ENCODE data around the gene CREB5.

CREB5 gene

DNA sequence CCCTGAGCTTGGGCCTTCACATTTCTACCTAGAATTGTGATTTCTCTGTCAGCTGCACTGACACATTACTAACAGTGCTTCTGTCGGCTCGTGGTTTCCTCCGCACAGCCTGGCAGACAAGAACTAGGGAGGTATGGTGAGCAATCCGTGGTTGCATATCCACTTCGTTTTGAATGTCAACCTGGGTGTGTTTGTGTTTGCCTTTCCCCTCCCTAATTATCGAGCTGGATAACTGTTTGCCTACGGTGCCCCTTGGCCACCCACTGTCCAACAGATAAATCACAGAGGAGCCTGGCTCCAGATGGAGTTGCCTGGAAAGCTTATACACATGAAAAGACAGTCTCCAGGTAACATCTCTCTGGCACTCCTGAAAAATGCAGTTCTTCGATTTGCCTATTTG, 317.0 kb downstream of the CREB5 start:
- TF ChIP-seq FOXP2 (optimal IDR thresholded peaks at IDR 0.05; ENCODE audit: borderline replicate concordance, extremely low read depth, extremely low read length, insufficient read depth) = no peak
- TF ChIP-seq, protein P1, sequence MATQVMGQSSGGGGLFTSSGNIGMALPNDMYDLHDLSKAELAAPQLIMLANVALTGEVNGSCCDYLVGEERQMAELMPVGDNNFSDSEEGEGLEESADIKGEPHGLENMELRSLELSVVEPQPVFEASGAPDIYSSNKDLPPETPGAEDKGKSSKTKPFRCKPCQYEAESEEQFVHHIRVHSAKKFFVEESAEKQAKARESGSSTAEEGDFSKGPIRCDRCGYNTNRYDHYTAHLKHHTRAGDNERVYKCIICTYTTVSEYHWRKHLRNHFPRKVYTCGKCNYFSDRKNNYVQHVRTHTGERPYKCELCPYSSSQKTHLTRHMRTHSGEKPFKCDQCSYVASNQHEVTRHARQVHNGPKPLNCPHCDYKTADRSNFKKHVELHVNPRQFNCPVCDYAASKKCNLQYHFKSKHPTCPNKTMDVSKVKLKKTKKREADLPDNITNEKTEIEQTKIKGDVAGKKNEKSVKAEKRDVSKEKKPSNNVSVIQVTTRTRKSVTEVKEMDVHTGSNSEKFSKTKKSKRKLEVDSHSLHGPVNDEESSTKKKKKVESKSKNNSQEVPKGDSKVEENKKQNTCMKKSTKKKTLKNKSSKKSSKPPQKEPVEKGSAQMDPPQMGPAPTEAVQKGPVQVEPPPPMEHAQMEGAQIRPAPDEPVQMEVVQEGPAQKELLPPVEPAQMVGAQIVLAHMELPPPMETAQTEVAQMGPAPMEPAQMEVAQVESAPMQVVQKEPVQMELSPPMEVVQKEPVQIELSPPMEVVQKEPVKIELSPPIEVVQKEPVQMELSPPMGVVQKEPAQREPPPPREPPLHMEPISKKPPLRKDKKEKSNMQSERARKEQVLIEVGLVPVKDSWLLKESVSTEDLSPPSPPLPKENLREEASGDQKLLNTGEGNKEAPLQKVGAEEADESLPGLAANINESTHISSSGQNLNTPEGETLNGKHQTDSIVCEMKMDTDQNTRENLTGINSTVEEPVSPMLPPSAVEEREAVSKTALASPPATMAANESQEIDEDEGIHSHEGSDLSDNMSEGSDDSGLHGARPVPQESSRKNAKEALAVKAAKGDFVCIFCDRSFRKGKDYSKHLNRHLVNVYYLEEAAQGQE (IDR thresholded peaks at IDR 0.05; ENCODE audit: insufficient read depth in 1 of 2, low read depth in 2 of 2, low read length in 2 of 2) = no peak
- no peak for TF ChIP-seq SIN3A (IDR thresholded peaks at IDR 0.05; ENCODE audit: borderline replicate concordance, insufficient read depth, low read length)
- TF ChIP-seq TAF1 (IDR thresholded peaks at IDR 0.05; ENCODE audit: borderline replicate concordance, insufficient read depth, low read length) = no peak
- no peak for TF ChIP-seq POLR2AphosphoS5 (IDR thresholded peaks at IDR 0.05; ENCODE audit: low read depth, low read length)

DNA sequence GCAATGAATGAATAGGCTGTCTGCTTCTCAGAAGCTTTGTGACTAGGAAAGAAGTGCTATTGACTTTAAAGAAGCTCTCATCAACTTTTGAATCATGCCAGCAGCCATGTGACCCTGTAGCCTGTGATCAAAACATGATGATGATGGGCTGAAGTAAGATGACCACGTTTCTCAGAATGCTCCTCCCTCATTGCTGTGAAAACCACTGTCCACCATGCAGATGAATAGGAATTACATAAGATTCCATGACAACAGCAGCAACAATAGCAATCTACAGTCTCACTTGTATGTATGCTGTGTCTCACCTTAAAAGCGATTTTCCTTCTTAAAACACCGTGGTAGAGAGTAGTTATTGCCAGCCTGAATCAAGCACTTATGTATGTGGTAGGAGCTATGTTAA, 317.4 kb downstream of the CREB5 start:
- TF ChIP-seq FOXP2 (optimal IDR thresholded peaks at IDR 0.05; ENCODE audit: borderline replicate concordance, extremely low read depth, extremely low read length, insufficient read depth) (no peak), TAF1 (IDR thresholded peaks at IDR 0.05; ENCODE audit: borderline replicate concordance, insufficient read depth, low read length) (no peak), SIN3A (IDR thresholded peaks at IDR 0.05; ENCODE audit: borderline replicate concordance, insufficient read depth, low read length) (no peak), POLR2AphosphoS5 (IDR thresholded peaks at IDR 0.05; ENCODE audit: low read depth, low read length) (no peak)
- TF ChIP-seq, protein P1 (IDR thresholded peaks at IDR 0.05; ENCODE audit: insufficient read depth in 1 of 2, low read depth in 2 of 2, low read length in 2 of 2) = no peak

DNA sequence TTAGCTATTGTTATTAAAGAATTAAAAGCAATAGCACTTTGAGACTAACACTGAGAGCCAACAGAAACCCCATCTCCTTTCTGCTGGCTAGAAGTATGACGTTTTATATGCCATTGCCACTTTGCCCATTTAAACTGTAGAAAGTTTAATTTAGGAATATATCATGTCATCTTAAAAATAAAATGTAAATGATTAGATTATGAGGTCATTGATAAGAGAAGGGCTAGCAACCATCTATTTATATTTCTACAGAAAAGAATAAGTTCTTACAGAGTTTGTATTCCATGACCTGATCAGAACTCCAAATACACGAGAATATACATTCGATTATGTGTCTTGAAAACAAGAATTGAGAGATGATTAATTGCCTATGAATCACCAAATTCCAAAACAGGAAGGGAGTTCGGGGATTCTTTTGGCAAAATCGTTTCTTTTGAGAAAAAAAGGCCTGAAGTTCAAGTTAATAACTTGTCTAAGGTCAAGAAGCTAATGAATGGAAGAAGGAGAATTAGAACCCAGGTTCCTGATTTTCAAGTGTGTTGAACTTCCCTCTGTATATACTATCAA, 318.9 kb downstream of the CREB5 start:
- TF ChIP-seq POLR2AphosphoS5 (IDR thresholded peaks at IDR 0.05; ENCODE audit: low read depth, low read length) = no peak
- no peak for TF ChIP-seq SIN3A (IDR thresholded peaks at IDR 0.05; ENCODE audit: borderline replicate concordance, insufficient read depth, low read length)
- no peak for TF ChIP-seq TAF1 (IDR thresholded peaks at IDR 0.05; ENCODE audit: borderline replicate concordance, insufficient read depth, low read length)
- no peak for TF ChIP-seq FOXP2 (optimal IDR thresholded peaks at IDR 0.05; ENCODE audit: borderline replicate concordance, extremely low read depth, extremely low read length, insufficient read depth)
- TF ChIP-seq, protein P1 (IDR thresholded peaks at IDR 0.05; ENCODE audit: insufficient read depth in 1 of 2, low read depth in 2 of 2, low read length in 2 of 2) = no peak

DNA sequence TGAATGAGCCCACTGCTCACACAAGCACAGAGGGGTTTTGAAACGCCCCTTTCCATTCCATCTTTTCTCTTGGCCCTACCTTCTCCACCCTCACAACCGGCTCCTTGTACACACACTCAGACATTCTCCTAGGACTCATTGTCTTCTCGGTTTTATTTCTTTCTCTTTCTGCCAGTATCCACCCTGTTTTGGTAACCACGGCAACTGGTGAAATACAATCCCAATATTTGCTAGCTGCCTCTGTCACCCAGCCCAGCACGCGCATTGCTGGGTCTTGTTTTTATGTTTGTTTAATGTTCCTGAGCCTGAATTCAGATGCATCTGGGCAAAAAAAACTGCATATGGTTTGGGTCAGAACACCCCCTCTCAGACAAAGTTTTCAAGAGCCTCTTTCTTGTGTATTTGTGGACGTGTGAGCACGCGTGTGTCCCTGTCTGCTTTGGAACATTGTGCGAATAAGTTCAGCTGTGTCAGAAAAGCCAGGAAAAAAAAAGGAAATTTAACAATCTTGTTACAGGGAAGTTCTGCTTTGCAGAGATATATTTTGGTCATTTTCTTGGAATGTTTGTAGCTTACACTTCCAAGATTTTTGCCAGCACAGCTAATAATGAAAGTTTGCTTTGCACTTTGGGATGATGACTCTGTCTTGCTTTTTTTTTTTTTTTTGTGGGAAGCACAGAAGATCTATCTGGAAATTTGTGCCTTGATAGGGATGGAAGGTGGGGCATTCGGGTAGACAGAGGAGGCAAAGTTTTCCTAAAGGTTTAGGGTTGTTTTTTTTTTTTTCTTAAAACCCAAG, 320.0 kb downstream of the CREB5 start:
- TF ChIP-seq TAF1 (IDR thresholded peaks at IDR 0.05; ENCODE audit: borderline replicate concordance, insufficient read depth, low read length) = no peak
- TF ChIP-seq SIN3A (IDR thresholded peaks at IDR 0.05; ENCODE audit: borderline replicate concordance, insufficient read depth, low read length) = no peak
- TF ChIP-seq FOXP2 (optimal IDR thresholded peaks at IDR 0.05; ENCODE audit: borderline replicate concordance, extremely low read depth, extremely low read length, insufficient read depth) = no peak
- TF ChIP-seq, protein P1 (IDR thresholded peaks at IDR 0.05; ENCODE audit: insufficient read depth in 1 of 2, low read depth in 2 of 2, low read length in 2 of 2) = no peak
- no peak for TF ChIP-seq POLR2AphosphoS5 (IDR thresholded peaks at IDR 0.05; ENCODE audit: low read depth, low read length)
